ENCODE results near the gene BTD. TPM values are rescaled to one million over a fixed set of nuclear protein-coding genes. Genes with fewer than 3 reads are reported as not detected.
"Not testable (repeated sequence)": the region's sequence is repeated elsewhere in the genome, so short reads cannot be mapped to it uniquely, and the experiment has no call there.

The BTD gene
- polyA plus RNA-seq, 12 donors, result 8.9 to 26.7 (median 13.5) TPM; not detected in 1

DNA sequence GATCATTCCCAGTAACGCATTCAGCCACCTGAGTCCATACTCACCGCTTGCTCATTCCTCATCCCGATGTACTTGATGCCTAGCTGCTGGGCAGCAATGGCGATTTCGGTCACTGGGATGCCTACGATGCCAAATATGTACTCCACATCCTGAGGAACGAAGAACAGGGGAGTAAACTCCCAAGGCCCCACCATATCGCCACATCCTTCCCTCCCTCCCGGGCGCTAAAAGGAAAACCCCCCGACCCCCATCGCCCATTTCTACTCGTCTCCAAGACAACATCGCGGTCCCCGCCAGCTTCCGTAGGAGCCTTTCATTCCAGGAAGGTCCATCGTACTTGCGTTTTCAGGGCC is 523 bp upstream of the BTD start:
- DNase-seq, result no peak

DNA sequence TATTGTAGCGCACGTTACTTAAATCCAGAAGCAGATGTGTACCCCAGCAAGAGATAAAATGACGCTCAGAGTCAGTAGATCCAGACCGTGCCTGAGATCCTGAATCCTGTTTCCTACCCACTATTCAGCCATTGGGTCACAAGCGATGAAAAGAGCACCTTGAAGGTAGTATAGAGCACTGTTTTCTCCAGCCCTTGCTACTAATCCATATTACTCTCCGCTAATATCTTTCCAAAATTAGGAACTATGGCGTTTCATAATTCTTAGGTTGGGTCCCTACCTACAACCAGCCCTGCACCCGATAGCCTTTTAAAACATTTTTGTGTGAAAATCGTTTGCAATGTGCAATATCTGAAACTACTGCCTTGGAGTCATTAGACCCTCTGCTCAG is 596 bp downstream of the BTD start:
- DNase-seq, result no peak

DNA sequence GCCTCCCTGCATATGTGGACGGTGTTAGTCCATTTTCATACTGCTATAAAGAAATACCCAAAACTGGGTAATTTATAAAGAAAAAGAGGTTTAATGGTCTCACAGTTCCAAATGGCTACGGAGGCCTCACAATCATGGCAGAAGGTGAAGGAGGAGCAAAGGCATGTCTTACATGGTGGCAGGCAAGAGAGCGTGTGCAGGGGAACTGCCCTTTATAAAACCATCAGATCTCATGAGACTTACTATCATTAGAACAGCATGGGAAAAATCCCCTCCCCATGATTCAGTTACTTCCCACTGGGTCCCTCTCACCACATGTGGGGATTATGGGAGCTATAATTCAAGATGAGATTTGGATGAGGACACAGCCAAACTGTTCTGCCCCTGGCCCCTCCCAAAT is 1.3 kb downstream of the BTD start:
- not testable (repeated sequence) for DNase-seq

DNA sequence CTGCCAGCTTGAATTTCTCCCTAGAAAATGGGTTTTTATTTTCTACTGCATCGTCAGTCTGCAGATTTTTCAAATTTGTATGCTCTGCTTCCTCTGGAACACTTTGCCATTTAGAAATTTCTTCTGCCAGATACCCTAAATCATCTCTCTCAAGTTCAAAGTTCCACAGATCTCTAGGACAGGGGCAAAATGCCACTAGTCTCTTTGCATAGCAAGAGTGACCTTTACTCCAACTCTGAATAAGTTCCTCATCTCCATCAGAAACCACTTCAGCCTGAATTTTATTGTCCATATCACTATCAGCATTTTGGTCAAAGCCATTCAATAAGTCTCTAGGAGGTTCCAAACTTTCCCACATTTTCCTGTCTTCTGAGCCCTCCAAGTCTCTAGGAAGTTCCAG is 3.0 kb downstream of the BTD start:
- not testable (repeated sequence) for DNase-seq

DNA sequence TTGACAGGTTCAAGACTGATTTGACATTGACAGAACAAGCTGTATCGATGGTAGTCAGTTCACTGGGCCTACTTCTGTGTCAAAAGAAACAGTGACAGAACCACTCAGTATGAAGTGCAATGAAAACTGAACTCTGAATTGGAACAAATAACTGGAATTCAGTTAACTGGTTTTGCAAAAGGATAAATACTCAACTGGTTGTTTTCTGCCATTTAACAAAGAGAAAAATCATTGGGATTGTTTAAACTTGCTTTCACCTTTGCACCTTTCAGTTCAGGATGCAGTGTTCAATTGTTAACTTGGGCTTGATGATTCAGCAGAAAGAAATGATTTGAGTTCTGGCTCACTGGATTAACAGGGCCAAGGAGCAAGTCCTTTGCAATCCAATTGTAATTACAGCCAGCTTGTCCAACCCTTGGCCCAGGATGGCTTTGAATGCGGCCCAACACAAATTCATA is 4.9 kb downstream of the BTD start:
- DNase-seq, result no peak

DNA sequence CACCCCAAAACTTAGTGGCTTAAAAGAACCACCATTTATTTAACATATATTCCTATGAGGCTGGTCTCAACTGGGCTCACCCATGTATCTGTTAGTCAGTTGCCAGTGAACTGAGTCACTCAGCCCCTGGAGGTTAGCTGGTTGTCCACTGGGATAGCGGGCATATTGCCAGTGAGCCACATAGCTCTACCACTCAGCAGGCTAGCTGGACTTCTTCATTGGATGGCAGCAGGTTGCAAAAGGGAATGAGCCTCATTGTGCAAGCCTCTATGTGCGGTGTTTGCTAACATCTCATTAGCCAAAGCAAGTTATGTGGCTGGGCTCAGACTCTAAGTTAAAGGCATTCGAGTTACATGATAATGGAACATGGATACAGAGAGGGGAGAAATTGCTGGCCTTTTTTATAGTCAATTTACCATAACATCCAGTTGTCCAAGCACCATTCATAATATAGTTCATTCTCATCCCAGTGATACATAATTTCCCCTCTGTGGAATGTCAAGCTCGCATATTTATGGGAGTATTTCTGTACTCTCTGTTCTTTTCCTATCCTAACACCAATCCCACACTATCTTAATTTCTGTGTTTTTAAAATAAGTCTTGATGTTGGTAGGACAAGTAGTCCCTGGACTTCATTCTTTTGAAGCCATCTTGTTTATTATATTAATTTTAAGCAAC is 8.7 kb downstream of the BTD start:
- no peak for DNase-seq

DNA sequence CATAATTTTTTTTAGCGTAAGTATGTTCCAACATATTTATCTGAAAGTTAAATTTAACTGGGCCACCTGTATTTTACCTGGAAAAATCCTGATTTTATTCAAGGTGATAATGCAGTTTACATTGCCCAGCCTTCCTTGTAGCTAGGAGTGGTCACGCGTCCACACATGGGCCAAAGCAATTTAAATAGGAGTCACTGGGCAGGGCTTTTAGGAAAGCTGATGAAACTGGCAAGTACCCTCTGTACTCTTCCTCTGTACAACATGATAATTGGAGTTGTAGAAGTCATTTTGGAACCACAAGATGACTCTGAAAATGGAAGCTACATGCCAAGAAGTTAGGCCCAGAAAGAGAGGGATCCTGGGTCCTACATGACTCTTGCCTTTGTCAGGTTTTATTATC is 9.5 kb downstream of the BTD start:
- DNase-seq, result no peak

DNA sequence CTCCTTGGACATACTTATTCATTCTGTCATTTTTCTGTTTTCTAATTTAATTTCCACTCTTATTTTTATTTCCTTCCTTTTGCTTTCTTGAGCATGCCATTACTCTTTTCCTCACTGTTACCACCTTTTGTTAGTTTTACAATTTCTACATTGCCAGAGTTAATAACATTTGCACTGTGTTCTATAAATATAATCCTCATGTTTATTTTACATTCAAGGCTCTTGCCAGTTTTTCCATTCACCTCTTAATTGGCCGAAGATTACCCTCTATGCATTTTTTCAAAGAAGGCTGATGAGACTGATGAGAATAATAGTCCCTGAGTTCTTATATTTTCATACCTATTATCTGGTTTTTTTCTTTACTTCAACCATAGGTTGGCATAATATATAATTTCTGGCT is 10.5 kb downstream of the BTD start:
- no peak for DNase-seq

DNA sequence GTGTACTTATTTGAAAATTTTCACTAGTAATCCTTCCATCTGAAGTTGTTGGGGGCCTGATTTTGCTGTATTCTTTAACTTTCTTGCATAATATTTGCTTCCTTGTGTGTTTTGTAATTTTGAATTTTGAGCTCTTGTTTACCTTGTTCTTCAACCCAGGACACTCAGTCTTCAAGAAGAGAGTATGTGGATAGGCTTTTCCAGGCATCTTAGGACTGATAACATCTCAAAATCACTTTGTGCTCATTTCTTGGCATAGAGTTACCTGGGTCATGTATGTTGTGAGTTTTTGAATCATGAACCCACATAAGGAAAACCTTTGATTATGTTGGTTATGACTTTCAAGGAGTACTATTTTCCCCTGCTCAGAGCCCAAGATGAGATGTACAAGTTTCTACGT is 13.4 kb downstream of the BTD start:
- DNase-seq, result no peak

DNA sequence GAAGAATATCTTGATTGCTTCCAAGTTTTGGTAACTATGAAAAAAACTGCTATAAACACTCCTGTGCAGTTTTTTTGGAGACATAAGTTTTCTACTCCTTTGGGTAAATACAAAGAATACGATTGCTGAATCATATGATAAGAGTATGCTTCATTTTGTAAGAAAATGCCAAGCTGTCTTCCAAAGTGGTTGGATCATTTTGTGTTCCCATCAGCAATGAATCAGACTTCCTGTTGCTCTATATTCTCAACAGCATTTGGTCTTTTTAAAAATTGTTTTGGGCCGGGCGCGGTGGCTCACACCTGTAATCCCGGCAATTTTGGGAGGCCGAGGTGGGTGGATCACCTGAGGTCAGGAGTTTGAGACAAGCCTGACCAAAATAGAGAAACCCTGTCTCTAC is 14.5 kb downstream of the BTD start:
- DNase-seq, result no peak

DNA sequence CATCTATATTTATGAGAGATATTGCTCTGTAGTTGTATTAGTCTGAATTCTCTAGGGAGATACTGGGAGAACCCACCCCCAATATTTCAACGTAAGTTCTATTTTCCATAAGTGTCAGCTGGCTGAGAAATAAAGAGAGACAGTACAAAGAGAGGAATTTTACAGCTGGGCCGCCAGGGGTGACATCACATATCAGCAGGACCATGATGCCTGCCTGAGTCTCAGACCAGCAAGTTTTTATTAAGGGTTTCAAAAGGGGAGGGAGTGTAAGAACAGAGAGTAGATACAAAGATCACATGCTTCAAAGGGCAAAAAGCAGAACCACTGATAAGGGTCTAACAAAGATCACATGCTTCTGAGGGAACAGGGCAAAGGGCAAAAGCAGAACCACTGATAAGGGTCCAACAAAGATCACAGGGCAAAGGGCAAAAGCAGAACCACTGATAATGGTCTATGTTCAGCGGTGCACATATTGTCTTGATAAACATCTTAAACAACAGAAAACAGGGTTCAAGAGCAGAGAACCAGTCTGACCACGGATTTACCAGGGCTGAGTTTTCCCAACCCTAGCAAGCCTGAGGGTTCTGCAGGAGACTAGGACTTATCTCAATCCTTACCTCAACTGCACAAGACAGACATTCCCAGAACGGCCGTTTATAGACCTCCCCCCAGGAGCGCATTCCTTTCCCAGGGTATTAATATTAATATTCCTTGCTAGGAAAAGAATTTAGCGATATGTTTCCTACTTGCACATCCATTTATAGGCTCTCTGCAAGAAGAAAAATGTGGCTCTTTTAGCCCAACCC is 18.3 kb downstream of the BTD start:
- DNase-seq, result not testable (repeated sequence)

DNA sequence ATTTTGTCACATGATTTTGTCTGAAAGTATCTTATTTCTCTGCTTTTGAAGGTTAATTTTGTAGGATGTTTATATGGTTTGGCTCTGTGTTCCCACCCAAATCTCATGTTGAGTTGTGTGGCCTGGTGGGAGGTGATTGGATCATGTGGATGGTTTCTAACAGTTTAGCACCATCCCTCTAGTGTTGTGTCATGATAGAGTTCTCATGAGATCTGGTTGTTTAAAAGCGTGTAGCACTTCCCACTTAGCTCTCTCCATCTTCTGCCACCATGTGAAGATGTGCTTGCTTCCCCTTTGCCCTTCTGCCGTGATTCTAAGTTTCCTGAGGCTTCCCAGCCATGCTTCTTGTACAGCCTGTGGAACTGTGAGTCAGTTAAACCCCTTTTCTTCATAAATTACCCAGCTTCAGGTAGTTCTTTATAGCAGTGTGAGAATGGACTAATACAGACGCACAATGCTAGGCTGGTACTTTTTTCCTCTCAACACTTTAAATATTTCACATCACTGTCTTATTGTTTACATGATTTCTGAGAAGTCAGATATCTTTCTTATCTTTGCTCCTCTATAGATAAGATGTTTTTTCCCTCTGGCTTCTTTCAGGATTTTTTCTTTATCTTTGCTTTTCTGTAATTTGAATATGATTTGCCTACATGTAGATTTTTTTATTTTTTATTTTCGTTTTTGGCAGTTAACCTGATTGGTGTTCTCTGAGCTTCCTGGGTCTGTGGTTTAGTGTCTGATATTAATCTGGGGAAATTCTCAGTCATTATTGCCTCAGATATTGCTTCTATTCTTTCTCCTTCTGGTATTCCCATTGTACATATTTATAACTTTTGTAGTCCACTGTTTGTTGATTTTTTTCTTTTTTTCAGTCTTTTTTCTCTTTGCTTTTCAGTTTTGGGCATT is 22.2 kb downstream of the BTD start:
- DNase-seq, result no peak

DNA sequence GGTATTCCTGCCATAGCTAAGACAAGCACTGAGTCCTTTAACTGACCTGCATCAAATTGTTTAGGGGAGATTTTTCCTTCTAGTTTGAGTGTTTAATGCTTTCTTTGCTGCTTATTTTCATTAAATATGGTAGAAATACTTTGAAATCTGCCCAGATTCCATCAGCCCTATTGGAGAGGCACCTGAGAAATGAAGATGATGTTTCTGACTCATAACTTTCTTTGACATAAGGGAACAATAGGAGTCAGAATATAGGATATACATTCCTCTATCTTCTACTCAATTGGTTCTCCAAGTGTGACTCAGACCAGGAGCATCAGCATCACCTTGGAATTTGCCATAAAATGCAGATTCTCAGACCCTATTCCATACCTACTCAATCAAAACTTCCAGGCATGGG is 27.4 kb downstream of the BTD start:
- DNase-seq, result no peak

DNA sequence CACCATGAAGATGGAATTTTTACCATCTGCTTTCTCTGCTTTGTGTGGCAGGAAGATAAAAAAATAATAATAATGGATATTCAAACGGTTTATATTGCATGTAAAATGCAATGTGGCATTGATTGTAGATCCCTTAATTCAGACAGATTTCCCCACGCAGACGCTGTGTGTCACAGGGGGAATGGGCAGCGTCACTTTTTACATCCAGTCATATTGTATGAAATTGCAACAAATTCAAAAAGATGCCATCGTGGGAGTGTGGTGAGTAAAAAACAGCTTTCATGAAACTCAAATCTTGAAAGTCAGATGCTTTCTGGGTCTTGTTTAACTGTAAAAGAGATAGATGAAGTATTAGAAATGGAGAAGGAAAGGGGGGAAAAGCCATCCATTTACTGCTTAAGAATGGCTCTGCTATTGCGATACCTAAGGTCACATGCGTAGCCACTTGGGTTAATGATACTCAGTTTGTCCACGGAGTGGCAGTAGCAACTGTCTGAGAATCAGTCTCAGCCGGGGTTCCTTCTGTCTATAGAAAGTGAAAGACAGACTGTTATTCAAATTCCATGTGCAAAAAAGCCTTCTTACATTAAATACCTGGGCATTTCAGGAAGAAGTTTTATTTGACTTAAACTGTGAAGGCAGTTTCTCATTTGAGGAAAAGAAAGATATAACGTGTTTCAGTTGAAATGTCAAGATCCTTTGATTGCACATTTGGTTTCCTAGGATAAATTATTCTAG is 28.5 kb downstream of the BTD start:
- DNase-seq, result peak; percentile 78

DNA sequence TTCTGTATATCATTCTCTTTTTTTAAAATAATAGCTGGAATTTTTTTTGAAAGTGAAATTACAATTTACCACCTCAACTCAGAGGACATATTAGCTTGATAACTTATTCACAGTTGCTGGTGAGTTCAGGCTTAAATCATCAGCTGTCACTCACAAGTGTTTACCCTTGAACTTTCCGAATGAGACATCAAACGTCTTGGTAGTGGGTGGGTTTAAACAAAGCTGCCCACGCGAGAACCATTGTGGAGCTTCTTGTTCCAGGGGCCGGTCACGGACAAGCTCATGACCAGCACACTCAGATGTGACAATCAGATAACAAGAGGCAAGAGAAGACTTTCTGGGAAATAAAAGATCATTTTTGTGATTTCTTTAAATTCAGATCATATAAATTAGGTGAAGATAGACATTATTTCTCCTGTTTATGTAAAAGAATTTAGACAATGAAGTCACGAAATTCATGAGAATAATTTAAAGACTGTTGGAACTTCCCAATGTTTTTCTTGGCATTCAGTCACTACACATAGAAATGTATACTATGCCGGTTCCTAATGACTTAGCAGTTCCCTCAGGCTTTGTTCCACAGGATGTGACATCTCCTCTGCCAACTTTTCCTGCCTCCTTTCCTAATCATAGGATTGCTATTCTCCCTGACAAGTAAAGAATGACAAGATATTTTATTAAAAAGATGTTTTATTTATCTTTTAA is 29.3 kb downstream of the BTD start:
- DNase-seq, result no peak

DNA sequence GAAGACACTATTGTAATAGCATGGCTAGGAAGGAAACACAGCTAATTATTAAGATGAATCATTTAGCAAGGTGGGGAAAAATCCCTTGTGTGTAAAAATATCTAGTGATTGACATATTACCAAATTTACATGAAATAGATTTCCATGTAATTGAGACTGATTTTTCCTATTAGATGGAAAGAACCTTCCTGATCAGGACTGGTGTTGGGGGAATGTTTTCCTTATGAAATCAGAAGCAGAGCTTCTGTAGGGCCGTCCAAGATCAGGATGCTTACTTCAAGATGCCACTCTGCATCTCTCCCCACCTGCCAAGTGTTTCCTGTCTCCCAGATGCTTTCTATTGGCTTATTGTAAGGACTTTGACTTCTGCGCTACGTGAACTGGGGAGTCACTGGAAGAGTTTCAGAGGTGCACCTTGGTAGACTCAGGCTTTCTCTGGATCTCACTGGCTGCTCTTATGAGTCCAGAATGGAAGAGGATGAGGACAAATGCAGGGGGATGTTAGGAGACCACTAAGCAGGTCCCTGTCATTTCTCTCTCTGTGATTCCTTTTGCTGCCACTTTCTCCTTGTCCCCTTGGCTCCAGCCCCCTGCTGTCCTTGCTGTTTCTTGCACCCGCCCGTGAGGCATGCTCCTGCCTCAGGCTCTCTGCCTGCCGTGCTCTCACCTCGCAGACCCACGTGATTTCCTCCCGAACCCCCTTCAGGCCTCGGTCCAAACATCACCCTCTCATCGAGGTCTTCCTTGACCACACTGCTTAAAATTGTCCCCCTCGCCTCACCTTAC is 30.1 kb downstream of the BTD start:
- DNase-seq, result no peak

DNA sequence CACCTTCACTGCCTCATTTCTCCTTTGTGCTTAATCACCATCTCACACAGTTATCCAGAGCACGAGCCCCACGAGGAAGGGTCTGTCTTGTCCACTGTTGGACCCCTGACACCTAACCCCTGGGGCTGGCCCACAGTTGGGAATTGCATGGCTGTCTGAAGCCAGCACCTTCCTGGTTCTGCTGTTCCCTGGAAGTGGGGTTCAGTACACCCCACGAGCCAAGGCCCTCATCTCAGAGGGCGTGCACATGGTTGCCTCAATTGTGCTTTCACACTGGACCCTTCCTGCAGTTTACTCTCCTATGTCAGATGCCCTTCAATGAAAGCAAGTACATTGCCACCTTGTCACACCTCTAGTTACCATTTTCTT is 30.7 kb downstream of the BTD start:
- no peak for DNase-seq

DNA sequence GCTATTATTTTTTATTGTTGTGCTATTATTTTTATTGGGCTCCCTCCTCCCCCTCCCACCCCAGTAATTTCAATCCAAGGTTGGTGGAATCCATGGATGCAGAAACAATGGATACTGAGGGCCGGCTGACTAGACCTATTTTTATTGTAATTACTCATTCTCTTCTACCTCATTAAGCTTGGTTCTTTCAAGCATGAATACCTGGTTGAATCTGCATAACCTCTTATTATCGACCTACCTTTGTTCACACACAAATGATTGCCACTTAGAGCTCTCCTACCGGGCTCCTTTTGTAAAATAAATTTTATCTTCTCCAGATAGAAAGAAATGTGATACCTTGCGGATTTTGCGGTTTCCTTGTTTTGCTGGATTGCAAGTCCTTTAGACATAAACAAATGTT is 31.6 kb downstream of the BTD start:
- DNase-seq, result no peak

DNA sequence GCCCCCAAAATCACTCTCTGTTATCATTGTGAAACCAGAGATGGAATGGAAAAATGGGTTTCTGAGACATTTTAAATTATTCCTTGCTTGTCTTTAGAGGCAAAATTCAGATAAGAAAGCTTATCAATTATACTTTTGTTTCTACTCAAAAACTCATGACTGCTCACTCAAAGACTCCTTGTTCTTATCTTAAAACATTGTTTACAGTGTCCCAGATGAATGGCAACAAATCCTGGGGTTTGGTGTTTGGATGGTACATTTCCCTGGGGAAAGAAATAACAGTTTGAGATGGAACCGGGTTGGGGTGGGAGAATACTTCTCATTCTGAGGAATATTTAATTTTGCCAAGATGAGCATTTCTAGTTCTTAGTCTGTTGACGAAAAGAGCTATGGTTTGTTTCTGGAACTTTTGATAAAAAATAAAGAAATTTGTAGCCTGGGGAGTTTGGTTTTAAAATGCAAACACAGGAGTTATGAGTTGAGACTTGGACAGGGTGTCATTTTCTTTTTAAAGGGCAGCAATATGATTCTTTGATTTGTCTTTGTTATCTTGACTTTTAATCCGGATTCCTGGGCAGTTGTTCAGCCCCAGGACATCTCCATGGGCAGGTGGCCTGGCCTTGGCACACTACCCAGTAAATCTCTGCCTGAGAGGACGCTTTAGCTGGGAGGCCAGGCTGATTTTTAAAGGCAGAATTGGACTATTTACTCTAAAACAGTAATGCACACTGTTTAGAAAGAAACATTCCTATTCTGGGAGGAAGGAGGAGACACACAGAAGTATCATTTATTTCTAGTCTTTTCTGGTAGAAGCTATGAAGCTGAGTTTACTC is 32.4 kb downstream of the BTD start:
- DNase-seq, result peak; percentile 38
